HK-2 (cell line): ENCODE results near the gene PRDM2.

Experiments used
- DNase-seq: peaks from one replicate; pipeline ENCODE4 v3.0.0-alpha.2; 2018; ENCODE audit not compliant: unreplicated experiment

Gene PRDM2

DNA sequence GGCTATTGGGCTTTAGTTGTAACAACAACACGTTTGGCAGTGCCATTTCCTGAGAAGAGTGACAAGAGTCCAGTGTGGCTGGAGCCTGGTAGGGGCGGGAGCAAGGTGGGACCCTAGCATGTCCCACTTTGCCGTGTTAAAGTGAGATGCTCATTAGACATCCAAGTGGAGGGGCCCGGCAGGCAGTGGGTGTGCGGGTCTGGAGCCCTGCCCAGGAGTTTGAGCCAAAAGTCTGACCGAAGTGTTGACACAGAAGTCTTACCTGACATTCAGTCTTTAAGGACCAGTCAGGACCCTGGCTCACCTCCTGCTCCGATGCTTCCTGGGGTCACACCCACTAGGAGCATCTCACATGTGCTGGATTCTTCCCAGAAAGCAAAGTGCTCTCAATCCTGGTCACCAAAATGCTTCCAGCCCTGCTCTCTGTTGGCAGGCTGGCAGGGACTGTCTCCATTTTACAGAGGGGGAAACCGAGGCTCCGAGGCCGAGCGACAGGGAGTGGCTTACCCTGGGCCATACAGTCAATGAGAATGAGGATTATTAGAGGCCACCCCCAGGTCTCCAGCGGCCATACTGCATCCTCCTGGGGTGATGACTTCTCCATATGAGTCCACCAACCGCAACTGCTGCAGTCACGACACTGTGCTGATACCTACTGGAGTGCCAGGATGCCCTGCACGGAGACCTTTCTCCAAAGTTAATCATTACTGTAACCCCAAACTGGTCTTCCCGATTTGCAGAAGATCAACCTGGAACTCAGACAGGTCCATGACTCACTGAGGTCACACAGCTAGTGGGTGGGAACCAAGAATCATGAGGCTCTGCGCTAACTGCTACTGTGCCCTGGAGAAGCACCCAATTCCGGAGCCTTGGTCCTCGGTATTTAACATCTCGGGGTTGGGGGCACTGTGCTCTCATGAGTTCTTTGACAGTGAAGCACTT is 112.7 kb downstream of the PRDM2 start:
- no peak for DNase-seq

DNA sequence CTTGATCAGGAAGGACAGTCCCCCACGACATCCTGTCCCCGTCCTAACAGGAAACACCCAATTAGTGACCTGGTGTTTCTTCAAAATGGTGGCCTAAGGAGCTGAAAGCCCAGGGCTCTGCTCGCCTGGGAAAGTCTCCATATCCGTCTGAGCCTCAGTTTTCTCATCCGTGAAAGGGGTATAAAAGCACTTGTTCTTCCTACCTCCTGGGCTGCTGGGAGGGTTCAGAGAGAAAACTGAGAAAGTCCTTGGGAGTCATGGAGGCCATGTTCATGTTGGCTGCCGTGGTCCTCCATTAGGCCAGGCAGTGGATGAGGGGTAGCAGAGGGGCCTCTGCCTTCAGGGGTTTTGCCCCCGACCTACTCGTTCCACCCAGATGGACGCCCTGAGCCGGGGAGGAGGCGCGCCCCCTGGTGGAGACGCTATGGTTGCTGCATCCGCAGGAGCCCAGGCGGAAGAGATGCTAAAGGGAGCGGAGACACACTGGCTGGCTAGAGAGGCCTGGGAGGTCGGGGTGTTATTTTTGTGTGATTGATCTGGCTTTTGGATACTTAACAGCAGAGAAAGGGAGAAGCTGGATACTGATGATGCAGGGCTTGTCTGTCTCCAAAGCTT is 113.5 kb downstream of the PRDM2 start:
- DNase-seq = no peak

DNA sequence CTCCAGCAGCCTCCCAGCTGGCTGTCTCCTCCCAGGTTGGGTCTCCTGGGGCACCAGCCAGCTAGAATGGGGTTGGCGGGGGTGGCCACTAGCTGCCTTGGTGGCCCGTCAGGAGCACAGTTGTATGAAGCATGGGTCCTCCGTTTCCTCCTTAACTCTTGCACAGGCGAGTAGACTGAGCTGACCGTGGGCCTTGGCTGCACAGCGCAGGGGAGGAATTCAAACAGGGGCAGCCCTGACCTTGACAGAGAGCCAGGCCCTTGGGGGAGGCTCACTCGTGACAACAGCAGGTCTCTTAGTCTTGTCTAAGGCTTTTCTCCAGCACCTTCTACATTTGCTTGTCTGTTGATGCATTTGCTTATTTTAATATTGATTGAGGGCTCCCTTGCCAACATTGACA is 114.1 kb downstream of the PRDM2 start:
- no peak for DNase-seq

DNA sequence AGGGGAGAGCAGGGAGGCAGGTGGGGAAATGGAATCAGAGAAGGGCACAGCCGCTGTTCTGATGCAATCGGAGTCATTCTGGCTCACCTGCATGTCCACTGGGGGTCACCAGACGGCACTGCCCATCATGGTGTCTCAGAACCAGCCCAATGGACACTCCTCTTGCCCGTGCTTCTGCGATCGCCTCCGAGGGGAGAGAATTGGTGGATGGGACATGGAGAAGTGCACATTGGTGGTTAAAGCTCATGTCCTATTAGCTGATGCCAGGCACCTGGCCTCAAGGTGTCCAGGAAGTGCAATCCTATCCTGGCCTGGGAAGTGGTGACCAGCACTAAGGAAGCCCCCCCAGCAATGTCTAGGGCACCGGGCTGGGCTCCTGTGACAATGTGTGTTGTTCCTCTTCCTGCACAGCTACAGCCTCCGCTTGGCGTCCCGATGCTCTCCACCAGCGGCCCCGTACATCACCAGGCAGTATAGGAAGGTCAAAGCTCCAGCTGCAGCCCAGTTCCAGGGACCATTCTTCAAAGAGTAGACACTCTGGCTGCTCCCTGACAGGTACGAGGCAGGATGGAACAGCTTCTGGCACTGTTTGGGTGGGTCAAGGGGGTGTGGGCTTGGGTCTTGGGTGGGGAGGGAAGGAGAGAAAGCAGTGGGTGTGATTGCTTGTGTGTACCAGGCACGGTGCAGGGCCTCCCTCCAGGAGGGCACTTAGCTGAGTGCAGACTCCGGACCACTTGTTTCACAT is 116.2 kb downstream of the PRDM2 start:
- no peak for DNase-seq

DNA sequence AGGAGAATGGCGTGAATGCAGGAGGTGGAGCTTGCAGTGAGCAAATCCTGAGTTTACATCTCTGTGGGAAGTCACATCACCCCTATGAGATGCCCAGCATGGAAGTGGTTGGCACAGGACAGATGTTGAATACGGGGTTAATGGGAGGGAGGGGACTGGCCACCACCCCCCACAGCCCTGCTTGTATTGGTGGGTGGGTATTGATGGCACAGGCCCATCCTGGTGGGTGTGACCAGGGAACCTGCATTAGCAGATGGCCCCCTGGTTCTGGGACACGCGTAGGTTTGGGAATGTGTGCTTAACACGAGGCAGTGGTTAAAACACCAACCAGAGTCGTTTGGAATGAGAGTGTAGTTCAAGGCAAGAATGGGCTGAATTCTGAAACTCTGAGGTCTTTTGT is 117.9 kb downstream of the PRDM2 start:
- no peak for DNase-seq

DNA sequence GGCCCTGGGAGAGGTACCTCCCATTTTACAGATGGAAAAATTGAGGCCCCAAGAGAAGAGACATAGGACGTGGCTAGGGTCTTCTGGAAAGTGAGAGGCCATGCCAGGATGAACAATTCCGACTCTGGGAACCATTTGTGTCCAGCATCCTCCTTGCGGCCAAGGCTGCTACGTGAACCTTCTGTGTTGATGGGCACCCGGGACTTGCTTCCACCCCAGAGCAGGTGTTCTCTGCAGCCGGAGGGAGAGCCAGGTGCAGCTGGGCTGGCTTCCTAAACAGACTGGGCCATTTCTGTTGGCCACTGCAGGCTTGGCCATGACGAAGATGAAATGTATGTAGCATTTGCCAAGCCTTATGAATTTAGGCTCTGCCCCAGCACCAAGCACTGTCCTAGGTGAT is 118.9 kb downstream of the PRDM2 start:
- DNase-seq = no peak

DNA sequence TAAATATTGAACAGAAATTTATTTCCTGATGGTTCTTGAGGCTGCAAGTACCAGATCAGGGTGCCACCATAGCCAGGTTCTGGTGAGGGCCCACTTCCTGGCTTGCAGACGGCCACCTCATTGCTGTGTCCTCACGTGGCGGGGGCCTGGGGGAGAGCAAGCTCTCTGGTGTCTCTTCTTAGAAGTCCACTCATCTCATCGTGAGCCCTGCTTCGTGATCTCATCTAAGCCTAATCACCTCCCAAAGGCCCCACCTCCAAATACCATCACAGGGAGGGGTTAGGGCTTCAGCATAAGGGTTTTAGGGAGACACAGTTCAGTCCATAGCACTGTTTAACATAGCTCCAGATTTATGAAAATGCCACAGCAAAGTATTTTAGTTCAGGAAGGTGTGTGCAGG is 119.7 kb downstream of the PRDM2 start:
- no peak for DNase-seq

DNA sequence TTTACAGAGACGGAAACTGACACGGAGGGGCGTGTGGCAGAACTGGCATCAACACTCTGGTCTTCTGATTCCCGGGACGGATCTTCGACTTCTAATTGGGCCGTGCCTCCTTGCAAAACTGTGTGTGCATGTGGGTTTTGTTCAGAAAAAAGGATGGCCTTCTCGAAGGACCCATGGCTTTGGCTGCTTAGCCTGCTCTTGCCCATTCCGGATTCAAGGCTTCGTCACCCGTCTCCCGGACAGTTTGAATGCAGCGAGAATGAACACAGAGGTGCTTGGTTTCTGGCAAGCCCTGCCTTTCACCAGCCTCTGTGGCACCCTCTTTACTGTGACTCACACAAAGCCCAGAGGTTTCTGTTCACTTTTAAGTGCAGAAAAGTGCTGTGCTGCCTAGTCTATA is 120.1 kb downstream of the PRDM2 start:
- DNase-seq = no peak

DNA sequence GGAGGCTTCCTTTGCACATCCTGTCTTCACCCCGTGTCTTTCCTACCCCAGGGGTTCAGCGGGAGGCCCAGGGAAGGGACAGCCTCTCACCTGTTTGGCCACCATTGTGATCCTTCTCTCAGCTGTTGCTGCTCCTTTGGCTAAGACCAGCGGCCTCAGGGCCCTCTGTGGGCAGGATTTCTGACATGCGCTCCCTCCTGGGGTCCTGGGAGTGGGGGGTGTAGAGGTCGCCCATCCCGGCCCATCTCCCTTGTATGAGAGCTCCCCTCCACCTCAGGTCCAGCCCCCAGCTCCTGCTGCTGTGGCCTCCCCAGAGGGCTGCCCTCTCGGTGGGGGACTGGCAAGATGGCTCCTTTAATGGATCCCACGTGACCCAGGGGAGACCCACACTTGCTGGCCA is 120.5 kb downstream of the PRDM2 start:
- DNase-seq = no peak

DNA sequence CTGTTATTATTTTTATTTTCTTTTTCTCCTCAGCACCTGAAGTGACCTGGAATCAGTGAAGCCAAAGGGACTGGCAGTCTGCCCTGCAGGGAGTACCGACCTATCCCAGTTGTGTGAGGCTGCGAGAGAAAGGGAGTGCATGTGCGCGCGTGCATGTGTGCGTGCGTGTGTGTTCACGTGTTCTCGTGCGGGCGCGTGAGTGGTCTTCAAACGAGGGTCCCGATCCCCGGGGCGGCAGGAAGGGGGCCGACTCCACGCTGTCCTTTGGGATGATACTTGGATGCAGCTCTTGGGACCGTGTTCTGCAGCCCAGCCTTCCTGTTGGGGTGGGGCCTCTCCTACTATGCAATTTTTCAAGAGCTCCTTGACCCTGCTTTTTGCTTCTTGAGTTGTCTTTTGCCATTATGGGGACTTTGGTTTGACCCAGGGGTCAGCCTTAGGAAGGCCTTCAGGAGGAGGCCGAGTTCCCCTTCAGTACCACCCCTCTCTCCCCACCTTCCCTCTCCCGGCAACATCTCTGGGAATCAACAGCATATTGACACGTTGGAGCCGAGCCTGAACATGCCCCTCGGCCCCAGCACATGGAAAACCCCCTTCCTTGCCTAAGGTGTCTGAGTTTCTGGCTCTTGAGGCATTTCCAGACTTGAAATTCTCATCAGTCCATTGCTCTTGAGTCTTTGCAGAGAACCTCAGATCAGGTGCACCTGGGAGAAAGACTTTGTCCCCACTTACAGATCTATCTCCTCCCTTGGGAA is 123.3 kb downstream of the PRDM2 start:
- no peak for DNase-seq

DNA sequence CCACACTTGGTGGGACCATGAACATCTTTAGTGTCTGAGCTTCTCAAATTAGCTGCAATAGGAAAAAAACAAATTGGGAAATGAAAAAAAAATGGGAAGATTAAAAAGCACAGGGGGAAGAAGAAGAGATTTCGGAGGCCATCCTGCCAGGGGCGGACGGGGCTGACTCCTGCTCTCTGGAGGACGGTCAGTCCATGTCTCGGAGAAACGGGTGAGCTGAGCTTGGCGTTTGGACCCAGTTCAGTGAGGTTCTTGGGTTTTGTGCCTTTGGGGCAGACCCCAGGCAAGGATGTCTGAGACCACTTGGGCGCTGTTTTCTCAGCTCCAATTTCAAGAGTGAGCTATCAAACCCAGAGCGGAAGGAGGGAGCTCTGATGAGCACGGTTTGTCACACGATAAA is 123.9 kb downstream of the PRDM2 start:
- DNase-seq = no peak

DNA sequence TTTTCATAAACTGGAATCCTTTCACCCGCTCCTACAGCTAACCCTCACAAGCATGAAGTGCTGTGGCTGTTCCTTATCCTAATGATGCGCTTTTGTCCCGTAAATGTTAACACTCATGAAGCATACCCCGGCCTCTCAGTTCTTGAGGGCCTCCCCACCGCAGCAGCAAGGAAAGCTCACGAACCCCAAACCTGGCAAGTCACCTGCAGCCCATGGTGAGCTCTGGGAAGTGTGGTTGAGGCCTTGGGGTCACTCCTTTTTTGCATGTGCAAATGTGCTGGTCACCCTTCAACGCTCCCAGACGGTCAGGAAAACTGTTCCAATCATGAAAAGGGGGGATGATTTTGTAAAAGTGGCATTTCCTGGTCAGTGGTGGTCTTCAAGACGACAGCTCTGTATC is 124.6 kb downstream of the PRDM2 start:
- no peak for DNase-seq

DNA sequence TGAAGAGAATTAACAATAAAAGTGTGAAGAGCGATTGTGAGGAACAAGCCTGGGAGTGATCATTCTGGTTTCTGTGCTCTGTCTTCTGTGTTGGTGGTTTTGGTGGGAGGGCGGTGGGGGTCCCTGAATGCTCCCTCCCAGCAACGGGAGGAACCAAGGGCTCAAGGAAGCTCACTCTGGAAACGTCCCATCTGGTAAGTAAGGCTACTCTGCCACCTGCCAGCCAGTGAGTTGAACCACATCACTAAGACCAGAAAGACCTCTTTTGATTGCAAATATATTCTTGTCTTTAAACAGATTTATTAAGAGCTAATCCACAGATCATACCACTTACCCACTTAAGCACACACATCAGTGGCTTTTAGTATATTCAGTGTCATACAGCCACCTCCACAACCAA is 125.0 kb downstream of the PRDM2 start:
- DNase-seq = no peak

DNA sequence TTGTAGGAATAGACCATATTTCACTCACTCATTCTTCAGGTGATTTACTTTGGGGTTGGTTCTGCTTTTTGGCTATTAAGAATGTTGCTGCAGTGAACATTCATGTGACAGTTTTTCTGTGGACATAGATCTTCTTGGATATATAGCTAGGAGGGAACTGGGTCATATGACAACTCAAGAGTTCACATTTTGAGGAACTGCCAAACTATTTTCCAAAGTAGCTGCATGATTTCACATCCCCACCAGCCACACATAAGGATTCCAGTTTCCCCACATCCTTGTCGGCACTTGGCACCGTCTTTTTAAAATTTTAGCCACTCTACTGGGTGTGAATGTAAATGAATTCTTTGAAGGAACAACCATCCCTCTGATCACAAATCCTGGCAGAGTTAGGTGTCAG is 126.0 kb downstream of the PRDM2 start:
- no peak for DNase-seq

DNA sequence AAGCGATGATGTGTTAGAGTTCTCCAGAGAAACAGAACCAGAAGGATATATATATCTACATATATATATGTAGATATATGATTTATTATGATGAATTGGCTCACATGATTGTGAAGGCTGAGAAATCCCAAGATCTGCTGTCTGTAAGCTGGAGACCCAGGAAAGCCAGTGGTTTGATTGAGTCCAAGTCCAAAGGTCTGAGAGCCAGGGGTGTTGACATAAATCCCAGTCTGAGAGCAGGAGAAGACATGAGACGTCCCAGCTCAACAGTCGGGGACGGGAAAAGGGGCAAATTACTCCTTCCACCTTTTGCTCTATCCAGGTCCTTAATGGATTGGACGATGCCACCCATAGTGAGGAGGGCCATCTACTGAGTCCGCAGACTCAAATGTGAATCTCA is 126.6 kb downstream of the PRDM2 start:
- no peak for DNase-seq

DNA sequence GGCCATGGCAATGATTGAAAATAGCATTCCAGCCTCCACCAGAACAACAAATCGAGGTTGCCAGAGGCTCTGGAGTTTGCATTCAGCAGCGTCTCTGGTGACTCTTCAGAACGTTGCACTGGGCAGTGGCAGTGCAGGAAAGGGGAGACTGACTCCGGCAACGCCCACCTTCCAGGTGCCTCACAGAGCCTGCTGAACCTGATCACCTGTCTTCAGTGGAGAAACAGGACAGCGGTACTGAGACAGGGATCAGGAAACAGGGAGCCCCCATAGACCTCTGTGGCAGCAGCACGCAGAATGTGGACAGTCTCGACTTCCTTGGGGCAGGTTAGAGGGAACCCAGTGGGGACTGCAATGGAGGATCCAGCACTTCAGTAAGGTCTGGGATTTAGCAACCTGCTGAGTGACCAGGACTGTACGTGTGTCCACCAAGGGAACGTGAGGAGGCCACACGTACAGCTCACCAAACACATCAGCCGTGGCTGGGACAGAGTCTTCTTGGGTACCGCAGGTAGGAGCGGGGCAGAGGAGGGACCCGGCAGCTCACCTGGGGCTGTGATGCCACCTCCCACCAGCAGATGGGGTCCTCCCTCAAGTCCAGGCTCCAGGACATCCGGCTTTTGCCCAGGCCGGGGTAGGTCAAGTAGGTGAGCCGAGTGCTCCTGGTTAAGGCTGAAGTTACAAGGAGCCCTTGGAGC is 128.6 kb downstream of the PRDM2 start:
- peak; percentile 46 for DNase-seq

DNA sequence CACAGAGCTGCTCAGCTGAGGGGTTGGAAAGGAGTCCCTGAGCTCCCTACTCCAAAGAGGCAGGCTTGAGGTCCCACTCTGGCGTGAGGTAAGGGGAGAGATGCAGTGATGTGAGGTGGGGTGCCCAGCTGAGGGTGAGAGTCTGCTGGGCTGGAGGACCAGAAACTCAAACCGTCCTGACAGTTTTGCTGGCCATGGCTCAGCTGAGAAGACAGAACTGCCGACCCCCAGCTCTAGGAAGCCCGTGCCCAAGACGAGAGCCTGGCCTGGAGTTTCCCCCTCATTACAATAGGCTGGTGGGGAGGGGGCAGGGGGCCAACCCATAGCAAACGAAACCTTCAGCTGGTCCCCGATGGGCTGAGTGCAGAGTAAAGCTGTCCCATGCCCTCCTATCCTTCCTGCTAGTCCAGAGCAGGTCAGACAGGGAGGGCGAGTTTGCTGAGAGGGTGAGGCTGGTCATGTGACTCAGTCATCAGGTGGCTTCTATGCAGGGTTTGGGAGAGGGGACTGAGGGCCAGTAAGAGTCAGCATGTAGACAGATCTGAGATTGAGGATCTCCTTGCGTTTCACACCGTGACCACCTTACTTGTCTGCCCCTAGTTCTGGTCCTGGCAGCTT is 129.3 kb downstream of the PRDM2 start:
- DNase-seq = no peak

DNA sequence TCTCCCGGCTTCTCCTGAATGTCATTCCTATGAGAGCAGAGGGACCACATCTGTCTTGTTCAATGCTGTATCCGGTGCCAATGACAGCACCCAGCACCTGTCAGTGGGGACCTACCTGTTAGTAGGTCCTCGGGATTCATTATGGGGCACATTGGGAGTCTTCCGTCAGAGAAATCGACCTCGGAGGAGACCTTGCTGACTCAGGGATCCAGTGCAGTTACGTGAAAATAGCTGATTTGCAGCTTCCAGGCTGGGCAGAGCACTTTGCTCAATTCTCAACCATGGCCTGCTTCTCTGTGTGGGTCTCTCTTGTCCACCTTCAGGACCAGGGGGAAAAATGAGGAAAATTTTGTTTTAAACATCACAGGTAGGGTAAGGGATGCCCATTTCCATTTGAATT is 130.2 kb downstream of the PRDM2 start:
- DNase-seq = no peak

DNA sequence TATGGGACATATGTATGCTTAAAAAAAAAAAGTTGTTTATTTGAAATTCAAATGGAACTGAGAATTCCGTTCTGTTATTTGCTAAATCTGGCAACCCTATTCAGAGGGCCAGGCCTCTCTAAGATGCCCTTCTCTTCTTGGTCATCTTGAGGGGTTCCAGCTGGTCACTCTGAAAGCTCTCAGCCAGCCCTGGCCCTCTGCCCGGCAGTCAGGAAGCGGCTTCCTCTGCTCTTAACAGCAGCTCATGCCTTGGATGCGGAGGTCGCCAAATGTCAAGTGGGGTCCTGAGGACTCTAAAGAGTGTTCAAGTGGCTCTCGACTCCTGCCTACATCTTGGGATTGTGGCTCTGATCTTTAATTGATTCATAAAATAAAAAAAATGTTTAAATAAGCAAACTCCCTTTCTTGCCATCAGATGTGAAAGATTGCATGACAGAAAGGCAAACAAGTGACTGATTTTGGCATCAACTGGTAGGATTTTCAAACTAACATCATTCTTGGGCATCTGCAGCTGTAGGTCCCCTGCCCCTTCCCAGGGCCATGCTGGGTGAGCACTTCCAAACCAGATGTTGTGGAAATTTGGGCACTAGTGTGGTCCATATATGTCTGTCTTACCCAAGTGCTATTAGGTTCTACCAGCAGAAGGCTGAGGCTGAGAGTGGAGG is 130.8 kb downstream of the PRDM2 start:
- DNase-seq = no peak

DNA sequence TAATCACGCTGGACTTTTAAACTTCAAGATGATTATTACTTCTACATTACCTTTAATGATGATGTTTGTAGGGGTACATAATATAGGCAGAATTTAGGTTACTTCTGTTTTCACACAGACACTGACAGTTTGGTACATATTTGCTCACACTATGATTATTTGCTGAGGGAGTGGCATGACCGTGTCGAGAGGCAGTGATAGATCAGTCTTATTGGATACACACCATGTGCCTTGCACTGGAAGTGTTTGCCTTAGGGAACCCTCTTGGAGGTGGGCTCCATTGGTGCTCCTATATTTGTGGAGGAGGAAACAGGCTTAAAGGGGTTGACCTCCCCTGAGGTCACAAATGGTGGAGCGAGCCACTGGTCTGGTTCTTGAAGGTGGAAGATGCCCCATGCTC is 132.1 kb downstream of the PRDM2 start:
- DNase-seq = no peak
